ENCODE results near the gene RPTOR.

RPTOR gene

GRCh38 chr17:80847496-80848230, 303.0 kb downstream of the RPTOR start:
- H3K4me3 ChIP-seq (replicated peaks in 1 of 2; ENCODE audit: low read depth in 2 of 2, low read length in 2 of 2) = no peak overlapping the region
- DNase-seq (ENCODE audit: low read depth in 2 of 2) = no peak
- no peak for TF ChIP-seq CTCF (IDR thresholded peaks at IDR 0.05; ENCODE audit: low read depth, low read length)

GRCh38 chr17:80848449-80849102, 303.9 kb downstream of the RPTOR start:
- TF ChIP-seq CTCF (IDR thresholded peaks at IDR 0.05; ENCODE audit: low read depth, low read length) = no peak
- DNase-seq (ENCODE audit: low read depth in 2 of 2) = no peak
- no peak overlapping the region for H3K4me3 ChIP-seq (replicated peaks in 1 of 2; ENCODE audit: low read depth in 2 of 2, low read length in 2 of 2)

- H3K4me3 ChIP-seq (replicated peaks in 1 of 2; ENCODE audit: low read depth in 2 of 2, low read length in 2 of 2) = no peak overlapping the region
- TF ChIP-seq CTCF (IDR thresholded peaks at IDR 0.05; ENCODE audit: low read depth, low read length) = no peak
- DNase-seq (ENCODE audit: low read depth in 2 of 2) = no peak
These were observed 304.5 kb downstream of the RPTOR start for GRCh38 chr17:80849119-80849518.

- TF ChIP-seq CTCF (IDR thresholded peaks at IDR 0.05; ENCODE audit: low read depth, low read length) = no peak
- no peak overlapping the region for H3K4me3 ChIP-seq (replicated peaks in 1 of 2; ENCODE audit: low read depth in 2 of 2, low read length in 2 of 2)
- no peak for DNase-seq (ENCODE audit: low read depth in 2 of 2)
These were observed 305.5 kb downstream of the RPTOR start for GRCh38 chr17:80850109-80850508.

- TF ChIP-seq CTCF (IDR thresholded peaks at IDR 0.05; ENCODE audit: low read depth, low read length) = no peak
- H3K4me3 ChIP-seq (replicated peaks in 1 of 2; ENCODE audit: low read depth in 2 of 2, low read length in 2 of 2) = no peak overlapping the region
- no peak for DNase-seq (ENCODE audit: low read depth in 2 of 2)
These were observed 306.2 kb downstream of the RPTOR start for GRCh38 chr17:80850817-80851216.

- no peak overlapping the region for H3K4me3 ChIP-seq (replicated peaks in 1 of 2; ENCODE audit: low read depth in 2 of 2, low read length in 2 of 2)
- no peak for TF ChIP-seq CTCF (IDR thresholded peaks at IDR 0.05; ENCODE audit: low read depth, low read length)
- DNase-seq (ENCODE audit: low read depth in 2 of 2) = no peak
These were observed 306.8 kb downstream of the RPTOR start for GRCh38 chr17:80851277-80851925.

All from cardiac fibroblast (primary cell).